RWPE2 (cell line): ENCODE results near the gene SUPT3H.
"Not testable (repeated sequence)": the region's sequence is repeated elsewhere in the genome, so short reads cannot be mapped to it uniquely, and the experiment has no call there.

Source experiments
- ATAC-seq: fragments of 200-7000 bp; cut with Tn5 transposase; 3 replicates; pipeline ENCODE4 v1.9.1; 2021; ENCODE audit warnings: low read depth
- DNase-seq: peaks from one replicate; pipeline ENCODE4 v3.0.0-alpha.2; 2020; ENCODE audit warnings: low spot score
- H3K27ac ChIP-seq: fragments of 450-650 bp; 2 replicates; pipeline ENCODE4 v1.5.1; 2017; ENCODE audit warnings: mild to moderate bottlenecking; ENCODE audit not compliant: poor library complexity, severe bottlenecking
- H3K27me3 ChIP-seq: fragments of 250-450 bp; sonication (Bioruptor Pico); 2 replicates; pipeline ENCODE4 v1.5.1; 2021; ENCODE audit warnings: mild to moderate bottlenecking, moderate library complexity; ENCODE audit not compliant: insufficient read depth, poor library complexity, severe bottlenecking
- H3K36me3 ChIP-seq: fragments of 250-450 bp; sonication (Bioruptor Pico); 2 replicates; pipeline ENCODE4 v1.5.1; 2020; ENCODE audit warnings: low read depth, mild to moderate bottlenecking, moderate library complexity
- H3K4me1 ChIP-seq: fragments of 250-450 bp; sonication (Bioruptor Pico); 2 replicates; pipeline ENCODE4 v1.5.1; 2021; ENCODE audit warnings: mild to moderate bottlenecking, moderate library complexity; ENCODE audit not compliant: insufficient read depth, poor library complexity, severe bottlenecking
- H3K4me3 ChIP-seq: fragments of 250-450 bp; sonication (Bioruptor Pico); 2 replicates; pipeline ENCODE4 v1.5.1; 2021; ENCODE audit warnings: mild to moderate bottlenecking, moderate library complexity; ENCODE audit not compliant: severe bottlenecking
- H3K9me3 ChIP-seq: fragments of 250-450 bp; sonication (Bioruptor Pico); 2 replicates; pipeline ENCODE4 v1.5.1; 2021; ENCODE audit warnings: mild to moderate bottlenecking, moderate library complexity; ENCODE audit not compliant: severe bottlenecking
- TF ChIP-seq, protein P1 (sequence below): fragments of 450-650 bp; IDR thresholded peaks from one replicate; pipeline ENCODE4 v1.5.1; 2017; ENCODE audit warnings: mild to moderate bottlenecking, moderate library complexity; ENCODE audit not compliant: poor library complexity, severe bottlenecking

SUPT3H gene

DNA sequence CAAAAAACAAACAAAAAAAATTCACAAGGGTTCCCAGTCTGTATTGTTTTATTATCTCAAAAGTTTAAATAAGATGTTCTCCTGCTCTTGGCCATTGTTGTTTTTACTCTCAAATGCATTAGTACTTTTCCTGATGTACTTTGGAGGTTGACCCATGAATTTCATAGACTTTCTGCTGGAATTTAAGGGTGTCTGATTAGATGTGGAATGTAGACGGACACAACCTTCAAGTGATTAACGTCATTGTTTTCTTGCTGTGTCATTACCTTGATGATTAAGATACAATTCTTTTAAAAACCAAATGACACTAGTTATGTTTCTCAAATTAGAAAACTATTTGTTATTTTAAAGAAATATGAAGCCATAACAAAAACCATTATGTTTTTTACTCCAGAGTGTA is 471.0 kb downstream of the SUPT3H start:
- no peak overlapping the region for H3K27ac ChIP-seq
- ATAC-seq: no peak
- H3K9me3 ChIP-seq: no peaks in the 10 kb centered on the region
- DNase-seq: no peak
- H3K36me3 ChIP-seq: no peaks in the 10 kb centered on the region
- H3K4me1 ChIP-seq: no peaks in the 10 kb centered on the region
- no peak overlapping the region for H3K4me3 ChIP-seq
- no peaks in the 10 kb centered on the region for H3K27me3 ChIP-seq
- TF ChIP-seq, protein P1, sequence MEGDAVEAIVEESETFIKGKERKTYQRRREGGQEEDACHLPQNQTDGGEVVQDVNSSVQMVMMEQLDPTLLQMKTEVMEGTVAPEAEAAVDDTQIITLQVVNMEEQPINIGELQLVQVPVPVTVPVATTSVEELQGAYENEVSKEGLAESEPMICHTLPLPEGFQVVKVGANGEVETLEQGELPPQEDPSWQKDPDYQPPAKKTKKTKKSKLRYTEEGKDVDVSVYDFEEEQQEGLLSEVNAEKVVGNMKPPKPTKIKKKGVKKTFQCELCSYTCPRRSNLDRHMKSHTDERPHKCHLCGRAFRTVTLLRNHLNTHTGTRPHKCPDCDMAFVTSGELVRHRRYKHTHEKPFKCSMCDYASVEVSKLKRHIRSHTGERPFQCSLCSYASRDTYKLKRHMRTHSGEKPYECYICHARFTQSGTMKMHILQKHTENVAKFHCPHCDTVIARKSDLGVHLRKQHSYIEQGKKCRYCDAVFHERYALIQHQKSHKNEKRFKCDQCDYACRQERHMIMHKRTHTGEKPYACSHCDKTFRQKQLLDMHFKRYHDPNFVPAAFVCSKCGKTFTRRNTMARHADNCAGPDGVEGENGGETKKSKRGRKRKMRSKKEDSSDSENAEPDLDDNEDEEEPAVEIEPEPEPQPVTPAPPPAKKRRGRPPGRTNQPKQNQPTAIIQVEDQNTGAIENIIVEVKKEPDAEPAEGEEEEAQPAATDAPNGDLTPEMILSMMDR: no peak

DNA sequence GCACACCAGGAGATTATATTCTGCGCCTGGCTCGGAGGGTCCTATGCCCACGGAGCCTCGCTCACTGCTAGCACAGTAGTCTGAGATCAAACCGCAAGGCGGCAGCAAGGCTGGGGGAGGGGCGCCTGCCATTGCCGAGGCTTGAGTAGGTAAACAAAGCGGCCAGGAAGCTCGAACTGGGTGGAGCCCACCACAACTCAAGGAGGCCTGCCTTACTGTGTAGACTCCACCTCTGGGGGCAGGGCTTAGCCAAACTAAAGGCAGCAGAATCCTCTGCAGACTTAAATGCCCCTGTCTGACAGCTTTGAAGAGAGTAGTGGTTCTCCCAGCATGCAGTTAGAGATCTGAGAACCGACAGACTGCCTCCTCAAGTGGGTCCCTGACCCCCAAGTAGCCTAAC is 477.4 kb downstream of the SUPT3H start:
- not testable (repeated sequence) for H3K36me3 ChIP-seq, ATAC-seq, H3K27me3 ChIP-seq, H3K27ac ChIP-seq, H3K9me3 ChIP-seq, DNase-seq, H3K4me3 ChIP-seq, H3K4me1 ChIP-seq

DNA sequence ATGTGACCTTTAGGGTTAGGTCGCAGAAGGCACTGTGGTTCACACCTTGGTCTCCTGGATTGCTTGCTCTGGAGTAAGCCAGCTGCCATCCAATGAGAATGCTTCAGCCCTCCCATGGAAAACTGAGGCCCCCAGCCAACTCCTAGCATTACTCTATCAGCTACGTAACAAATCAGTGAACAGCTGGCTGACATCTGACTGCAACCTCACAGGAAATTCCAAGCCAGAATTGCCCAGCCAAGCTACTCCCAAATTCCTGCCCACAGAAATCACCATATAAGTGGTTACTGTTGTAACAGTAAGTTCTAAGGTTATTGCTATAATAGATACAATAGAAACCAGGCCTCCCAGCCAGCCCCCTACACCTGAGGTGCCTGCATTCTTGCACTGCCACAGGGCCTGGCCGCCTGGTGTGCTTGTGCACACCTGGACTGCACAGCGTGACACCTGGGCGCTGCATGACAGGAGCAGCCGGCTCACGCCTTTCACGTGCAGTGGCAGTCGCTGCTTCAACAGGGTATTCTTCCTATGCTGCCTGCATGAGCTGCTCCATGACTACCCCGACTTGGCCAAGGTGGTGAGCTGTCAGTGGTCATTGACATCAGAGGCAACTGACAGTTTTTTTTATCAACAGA is 479.3 kb downstream of the SUPT3H start:
- no peak; the same call in 2 of the 3 replicates for ATAC-seq
- Histone ChIP-seq H3K36me3 (no peaks in the 10 kb centered on the region), H3K4me1 (no peaks in the 10 kb centered on the region), H3K27me3 (no peaks in the 10 kb centered on the region), H3K27ac (no peak overlapping the region), H3K4me3 (no peak overlapping the region), H3K9me3 (no peaks in the 10 kb centered on the region)
- DNase-seq: no peak
- TF ChIP-seq, protein P1: no peak

DNA sequence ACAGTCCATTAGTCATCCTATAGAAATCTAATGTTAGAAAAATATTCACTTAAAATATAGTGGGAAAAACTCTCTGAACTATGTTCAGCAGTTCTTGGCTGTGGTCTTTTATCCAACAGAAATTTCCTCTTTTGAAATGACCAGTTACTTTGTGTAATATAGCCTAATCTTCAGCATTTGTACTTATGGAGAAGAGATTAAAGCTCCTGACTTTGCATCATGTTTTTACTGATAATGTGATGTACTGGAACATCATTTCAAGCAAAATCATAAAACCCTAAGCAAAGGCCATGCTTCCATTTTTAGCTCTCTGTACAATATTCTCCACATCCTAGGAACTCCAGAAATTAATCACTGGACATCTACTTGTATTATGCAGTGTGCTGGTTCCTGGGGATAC is 480.4 kb downstream of the SUPT3H start:
- TF ChIP-seq, protein P1: no peak
- no peak for DNase-seq
- H3K9me3 ChIP-seq: no peaks in the 10 kb centered on the region
- H3K36me3 ChIP-seq: no peaks in the 10 kb centered on the region
- H3K4me1 ChIP-seq: no peaks in the 10 kb centered on the region
- no peaks in the 10 kb centered on the region for H3K27me3 ChIP-seq
- H3K27ac ChIP-seq: no peak overlapping the region
- H3K4me3 ChIP-seq: no peak overlapping the region
- ATAC-seq: no peak

DNA sequence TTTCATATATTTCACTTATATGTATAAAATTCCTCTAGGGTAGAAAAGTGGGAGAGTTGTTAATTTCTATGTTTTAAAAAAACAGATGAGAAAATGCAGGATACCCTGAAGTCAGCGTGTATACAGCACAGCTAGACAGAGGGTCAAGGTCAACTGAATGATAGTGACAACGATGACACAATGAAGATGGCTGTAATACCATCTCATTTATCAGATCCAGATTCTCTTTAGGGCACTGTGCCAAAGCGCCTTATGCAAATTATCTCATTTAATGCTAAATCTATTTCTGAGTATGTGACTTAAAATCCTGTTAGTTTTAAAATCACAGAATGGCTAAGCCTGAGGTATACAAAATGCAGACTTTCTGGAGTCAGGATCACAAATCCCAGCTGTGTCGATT is 481.0 kb downstream of the SUPT3H start:
- Histone ChIP-seq H3K27ac (no peak overlapping the region), H3K4me1 (no peaks in the 10 kb centered on the region), H3K36me3 (no peaks in the 10 kb centered on the region), H3K9me3 (no peaks in the 10 kb centered on the region), H3K27me3 (no peaks in the 10 kb centered on the region), H3K4me3 (no peak overlapping the region)
- TF ChIP-seq, protein P1: no peak
- DNase-seq: no peak
- ATAC-seq: no peak
